HG03108 (cell line): ENCODE results near the gene ELAVL4.

ENCODE experiments used
- ATAC-seq: cut with Tn5 transposase; IDR thresholded peaks from one replicate; pipeline ENCODE4 v1.9.1; 2021; ENCODE audit warnings: moderate library complexity; ENCODE audit not compliant: unreplicated experiment

ELAVL4 gene

DNA sequence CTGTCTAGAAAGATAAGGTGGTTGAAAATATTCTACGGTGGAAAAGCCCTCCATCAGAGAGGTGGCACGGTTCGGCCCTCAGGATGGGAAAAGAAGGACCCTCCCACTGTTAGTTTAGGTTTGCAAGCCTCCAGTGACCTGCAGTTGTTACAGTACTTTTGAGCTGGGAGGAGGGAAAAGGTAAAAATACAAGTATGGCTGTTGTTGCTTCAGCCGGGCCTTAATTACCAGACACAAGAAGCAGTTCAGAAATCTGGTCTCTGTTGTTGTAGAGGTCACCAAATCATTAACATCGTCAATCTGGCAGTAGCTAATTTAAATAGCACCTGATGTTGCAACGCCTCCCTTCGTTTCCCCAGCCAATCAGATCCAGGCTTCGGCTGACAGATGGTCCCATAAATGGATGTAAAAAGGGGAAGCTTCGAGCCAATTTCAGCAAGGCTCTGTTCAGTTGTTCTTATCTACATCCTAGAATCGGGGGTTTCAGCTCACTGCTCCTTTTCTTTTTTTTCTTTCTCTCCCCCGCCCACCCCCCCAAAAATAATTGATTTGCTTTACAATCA lies at the start of gene ELAVL4:
Gene ELAVL4, plus strand, starts transcription at position 424 of the 563 bp plus-strand sequence. CDS start 270 bp downstream, outside the sequence.
- ATAC-seq, result no peak

DNA sequence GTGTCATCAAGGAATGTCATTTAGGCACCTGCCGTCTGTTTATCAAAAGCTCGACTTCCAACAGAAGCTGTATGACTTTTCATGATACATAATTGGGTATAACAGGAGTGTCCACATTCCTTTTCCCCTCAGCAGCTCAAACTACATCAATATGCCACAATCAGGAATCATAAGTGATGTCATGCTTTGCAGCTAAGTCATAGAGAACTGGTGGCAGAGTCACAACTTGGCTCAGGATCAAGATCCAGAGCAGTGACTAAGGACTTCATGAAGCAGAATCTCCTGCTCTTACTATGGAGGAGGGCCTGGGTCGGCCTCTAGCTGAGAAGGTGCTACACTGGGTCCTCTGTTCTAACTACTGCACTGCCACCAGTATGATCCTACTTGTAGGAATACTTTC lies 48.4 kb upstream of the ELAVL4 start:
- ATAC-seq, result no peak

DNA sequence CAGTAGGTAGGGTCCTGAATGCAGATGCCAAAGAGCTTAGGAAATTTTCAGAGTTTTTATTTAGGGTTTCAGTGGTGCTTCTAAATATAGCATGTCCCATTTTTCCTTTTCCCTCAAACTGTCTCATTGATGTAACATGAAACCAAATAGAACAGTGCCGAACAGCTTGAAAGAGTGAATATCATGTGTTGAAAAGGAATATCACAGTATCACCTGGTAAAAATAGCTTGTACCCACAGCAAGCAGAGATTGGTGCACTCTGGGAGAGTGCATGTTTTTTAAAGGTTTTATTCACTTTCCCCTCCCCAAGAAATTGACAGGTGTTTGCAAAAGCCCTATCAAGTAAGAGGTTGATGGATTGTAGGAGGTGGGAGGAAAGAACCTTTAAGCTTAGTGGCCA lies 41.9 kb upstream of the ELAVL4 start:
- ATAC-seq, result no peak

DNA sequence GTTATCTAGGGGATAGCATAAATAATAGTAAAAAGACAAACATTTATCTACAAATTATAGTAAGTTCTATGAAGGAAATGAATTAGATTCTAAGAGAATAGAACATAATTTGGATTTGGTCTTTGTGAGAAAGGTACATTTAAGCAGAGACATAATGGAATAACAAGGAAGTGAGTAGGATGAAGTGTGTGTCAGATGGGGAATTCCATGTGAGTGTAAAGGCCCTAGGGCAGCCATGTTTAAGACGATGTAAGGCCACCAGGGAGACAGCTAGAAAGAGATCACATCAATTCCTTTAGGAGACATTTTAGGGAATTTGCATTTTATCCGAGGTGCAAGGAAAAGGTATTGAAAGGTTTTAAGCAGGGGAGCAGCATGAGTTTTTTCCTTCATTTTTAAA lies 33.8 kb upstream of the ELAVL4 start:
- no peak for ATAC-seq

DNA sequence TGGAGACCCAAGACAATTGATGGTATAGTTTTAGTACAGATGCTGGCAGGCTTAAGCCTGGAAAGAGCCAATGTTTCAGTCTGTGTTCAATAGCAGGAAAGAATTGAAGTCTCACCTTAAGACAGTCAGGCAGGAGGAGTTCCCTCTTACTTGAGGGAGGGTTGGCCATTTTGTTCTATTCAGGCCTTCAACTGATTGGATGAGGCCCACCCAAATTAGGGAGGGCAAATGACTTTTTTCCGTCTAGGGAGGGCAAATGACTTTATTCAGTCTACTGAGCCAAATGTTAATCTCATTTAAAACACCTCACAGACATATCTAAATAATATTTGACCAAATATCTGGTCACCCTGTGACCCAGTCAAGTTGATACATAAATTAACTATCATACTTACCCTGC lies 31.4 kb upstream of the ELAVL4 start:
- no peak for ATAC-seq

DNA sequence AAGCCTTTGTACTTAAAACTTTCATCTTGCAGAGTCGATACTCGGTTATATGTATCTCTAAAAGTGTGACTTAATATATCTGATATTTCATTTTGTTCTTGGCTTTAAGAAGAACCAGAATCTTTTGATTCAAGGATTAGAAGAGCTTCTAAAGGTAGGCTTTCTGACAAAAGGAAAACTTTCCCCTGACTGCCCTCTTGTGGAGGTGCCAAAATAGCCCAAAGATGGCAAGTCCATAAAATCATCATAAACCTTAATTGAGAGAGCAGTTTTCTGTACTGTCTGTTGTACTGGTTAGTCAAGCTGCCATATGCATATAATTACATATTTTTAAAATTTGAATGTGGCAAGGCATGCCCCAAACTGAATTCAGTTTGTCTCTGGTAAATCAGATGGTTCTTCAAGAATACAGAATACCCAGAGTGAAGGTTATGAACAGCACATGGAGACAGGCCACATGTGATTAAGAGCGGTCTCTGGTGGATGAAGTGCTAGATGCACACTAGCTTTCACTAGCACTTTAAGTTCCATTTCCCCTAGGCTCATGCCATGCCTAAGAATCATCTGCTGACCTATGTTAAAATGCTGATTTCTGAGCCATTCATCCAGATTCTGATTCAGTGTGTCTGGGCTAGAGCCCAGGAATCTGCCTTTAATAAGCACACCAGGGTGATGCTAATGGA lies 27.7 kb upstream of the ELAVL4 start:
- ATAC-seq, result no peak

DNA sequence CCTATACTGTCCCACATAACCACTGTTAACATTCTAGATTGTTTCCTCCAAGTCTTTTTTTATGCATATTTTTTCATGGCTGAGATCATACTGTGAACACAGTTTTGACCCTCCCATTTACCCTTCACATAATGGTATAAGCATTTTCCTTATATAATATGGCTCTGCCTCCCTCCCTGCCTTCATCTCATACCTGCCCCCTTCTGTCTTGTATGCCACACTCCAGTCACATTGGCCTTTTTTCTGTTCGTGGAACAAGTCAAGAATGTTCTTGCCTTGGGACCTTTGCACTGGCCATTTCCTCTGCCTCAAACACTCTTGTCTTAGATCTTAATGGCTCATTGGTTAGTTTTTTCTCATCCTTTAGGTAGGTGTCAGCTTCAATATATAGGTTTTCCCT lies 24.3 kb upstream of the ELAVL4 start:
- no peak for ATAC-seq

DNA sequence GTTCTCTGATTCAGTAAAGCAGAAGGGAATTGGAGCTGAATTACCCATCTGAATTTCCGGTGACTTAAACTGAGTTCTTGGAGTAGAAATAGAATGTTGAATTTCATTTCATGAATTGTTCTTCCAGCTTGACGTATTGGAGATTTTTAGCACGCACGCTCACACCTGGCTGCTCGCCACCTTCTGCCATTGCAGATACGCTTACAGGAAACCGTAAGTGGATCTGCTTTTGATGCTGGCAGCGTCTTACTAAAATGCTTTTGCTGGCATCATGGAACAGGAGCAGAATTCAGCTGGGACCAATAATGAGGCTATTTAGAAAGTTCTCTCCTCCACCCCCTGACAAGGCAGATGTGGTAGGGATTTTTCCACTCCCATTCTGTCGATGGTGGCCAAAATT lies 17.7 kb upstream of the ELAVL4 start:
- no peak for ATAC-seq

DNA sequence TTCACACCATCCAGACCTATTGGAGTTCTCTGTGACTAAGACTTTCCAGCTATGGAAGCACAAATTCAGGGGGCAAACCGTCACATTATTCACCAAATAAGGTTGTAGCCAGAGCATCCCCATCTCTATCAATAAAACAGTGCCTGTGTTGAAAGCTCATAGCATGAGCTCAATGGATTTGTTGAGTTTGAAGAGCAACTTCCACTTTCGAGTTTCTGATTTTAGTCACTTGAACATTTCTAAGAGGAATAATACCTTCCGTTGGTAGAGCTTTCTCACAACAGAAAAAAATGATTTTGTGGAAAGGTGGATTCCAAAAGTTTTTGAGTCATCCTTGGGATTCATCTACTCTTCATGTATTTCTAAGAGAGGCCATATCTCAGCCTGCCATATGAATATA lies 13.0 kb upstream of the ELAVL4 start:
- no peak for ATAC-seq

DNA sequence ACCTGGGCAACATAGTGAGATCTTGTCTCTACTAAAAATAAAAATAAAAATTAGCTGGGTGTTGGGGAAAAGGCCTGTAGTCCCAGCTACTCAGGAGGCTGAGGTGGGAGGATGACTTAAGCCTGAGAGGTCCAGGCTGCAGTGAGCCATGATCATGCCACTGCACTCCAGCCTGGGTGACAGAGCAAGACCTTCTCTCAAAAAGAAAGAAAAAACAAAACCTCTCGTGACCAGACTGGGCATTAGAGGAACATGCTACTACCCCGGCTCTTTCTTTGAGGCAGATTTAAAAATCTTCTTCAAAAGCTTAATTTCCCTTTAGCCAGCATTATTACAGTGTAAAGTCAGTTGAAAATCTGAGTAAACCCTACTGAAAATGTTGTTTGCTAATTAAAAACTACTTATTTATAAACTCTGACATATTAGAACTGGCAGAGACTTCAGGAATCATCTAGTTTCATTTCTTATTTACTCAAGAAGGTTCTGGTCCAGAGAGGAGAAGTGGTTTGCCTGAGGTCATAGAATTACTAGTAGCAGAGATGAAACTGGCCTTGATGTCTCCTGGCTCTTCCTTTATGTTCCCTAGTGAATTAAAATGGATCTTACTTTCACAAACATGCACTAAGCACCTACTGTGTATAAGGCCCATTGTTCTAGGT lies 11.6 kb upstream of the ELAVL4 start:
- no peak for ATAC-seq

DNA sequence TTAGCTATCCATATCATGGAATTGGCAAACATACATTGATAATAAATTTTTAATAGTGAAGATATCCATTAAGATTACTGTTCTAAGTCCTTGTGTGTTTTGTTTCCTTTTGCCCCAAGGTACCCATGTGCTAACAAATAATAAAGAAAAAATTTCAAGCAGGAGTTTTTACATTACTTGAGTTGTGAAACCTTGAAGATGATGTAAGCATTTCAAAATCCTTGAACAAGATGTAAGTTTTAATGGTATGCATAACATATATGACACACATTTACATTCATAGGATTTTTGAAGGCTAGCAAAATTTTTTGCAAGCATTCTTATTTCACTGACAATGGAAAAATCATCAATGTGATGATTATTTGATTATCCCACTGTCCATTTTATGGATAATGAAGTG lies 10.9 kb upstream of the ELAVL4 start:
- ATAC-seq, result no peak

DNA sequence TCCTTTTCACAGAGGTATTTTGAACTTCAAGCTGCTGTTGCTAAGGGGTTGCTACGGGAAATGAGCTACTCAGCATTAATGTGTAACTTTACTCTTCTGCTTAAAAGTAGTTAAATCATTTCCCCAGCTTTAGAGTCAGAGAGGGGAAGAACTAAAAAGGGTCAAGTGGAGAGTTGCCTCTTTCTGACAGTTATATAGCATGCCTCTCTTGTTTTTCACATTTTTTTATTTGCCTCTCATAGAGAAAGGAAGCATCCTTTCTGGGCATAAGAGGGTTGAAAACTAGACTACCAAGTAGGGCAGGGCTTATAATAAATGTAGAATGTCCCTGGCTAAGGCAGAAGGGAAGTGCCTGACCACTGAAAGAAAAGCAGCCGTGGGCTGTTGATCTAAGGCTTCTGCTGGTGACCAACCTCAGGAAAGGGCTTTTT lies 10.1 kb upstream of the ELAVL4 start:
- ATAC-seq, result no peak

DNA sequence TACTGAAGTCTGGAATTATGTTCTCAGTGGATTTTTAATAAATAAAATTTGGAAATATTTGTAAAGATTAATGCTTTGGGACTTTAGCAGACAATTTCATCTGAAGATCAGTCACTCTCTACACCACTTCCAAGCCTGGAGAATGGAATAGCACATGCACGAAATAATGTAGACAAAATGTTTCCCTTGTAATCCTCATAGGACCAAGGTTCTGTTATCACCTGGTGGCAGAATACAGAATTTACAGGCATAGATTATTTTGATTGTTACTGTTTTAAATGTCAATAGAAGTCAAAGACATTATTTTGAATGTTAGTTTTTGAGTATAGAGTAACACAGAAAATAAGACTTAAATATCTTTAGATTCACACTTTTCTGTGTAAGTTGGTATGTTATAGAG lies 9.1 kb upstream of the ELAVL4 start:
- ATAC-seq, result no peak

DNA sequence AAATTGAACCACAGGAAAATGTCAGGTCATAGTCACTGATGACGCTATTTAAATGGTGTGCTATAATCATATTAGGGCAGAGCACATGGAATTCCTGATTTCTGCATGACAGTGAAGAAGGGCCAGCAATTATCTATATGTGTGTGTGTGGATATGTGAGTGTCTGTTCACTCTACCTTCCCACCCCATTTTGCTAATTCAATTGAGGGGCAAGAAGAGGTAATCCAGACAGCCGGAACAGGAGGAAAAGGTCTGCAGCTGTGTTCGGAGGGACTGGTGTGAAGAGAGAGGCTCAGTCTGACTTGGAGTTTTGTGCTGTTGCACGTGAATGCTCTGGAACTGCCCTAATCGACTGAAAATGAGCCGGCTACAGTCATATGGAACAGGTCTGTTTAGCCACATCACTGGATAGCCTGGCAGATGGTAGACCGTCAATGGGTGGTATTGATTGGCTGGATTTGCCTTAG lies 5.1 kb upstream of the ELAVL4 start:
- ATAC-seq, result no peak

DNA sequence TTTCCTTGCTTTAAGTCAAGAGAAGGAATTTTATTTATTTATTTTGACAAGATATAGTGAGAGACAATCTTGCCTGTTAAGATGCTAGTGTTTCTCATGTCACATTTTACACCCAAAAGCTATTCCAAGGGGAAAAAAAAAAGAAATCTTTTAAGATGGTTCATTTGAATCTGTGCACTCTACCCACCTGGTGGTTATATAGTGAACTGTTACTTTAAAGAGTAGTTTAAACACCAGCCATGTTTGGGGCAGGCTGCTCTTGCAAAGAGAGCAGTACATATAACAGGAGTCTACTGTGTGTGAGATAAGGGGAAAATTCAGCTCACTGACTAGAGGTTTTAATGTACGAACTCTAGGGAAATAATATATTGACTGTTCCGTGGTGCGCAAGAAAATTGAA lies 3.3 kb upstream of the ELAVL4 start:
- ATAC-seq, result no peak

DNA sequence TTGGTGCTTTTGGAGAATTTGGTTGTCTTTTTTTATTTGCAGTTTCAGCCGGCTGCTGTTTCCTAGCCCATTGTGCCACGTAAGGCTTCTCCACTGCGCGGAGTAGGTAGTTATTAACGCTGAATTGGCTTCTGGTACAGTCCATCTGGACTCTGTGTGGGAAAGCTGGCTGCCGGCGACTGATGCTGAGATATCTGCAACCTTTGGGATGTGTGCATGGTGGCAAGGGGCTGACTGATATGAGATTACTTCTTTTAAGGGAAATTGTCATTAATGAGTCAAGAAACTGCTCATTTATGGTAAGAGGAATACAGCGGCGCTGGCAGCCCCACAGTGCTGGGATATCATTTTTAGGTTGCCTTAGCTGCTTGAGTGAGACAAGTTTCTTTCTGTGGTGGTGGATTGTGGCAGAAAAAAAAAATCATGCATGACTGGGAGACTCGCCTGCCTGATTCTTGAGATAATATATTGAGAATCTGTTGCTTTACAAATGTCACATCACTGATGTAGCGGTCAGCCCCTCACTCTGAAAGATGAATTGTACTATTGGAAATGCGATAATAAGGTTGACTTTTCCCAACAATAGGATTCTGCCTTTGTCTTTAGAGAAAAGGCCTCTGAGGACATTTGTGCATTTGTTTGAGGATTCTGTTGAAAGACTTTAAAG lies 2.5 kb upstream of the ELAVL4 start:
- ATAC-seq, result no peak

DNA sequence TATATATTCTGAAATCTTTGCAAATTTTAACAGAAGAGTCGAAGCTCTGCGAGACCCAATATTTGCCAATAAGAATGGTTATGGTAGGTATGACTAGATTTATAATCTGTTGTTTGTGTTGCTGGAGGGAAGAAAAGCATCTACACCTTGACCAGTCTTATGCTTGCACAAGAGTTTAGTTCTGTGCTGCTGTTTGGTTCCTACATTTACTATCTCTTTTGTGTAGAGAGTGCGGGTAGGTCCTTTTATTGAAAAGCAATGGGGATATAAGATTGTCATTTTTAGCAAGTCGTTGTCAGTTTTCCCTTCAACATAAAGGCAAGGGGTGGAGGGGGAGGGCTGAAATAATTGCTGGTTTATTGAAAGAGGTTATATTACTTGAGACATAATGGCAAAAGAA lies 396 bp downstream of the ELAVL4 start:
- ATAC-seq, result no peak

DNA sequence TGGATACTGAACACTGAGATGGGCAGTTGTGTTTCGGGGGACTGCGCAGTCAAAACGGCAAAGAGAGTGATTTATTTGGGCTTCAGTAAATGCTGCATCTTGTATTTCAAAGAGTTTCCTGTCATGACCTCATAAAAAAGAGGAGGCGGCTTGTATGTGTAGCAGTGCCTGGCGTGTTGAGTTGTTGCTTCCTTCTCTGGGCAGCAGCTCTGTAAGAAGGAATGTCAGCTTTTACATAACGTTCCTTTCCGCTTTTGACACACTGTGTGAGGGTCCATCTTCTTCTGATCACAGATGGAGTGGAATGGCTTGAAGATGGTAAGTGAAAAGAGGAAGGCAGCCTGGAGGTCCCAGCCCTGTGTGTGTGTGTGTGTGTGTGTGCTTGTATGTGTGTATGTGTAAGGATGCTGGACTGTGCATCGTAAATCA lies 941 bp downstream of the ELAVL4 start:
- ATAC-seq, result no peak

DNA sequence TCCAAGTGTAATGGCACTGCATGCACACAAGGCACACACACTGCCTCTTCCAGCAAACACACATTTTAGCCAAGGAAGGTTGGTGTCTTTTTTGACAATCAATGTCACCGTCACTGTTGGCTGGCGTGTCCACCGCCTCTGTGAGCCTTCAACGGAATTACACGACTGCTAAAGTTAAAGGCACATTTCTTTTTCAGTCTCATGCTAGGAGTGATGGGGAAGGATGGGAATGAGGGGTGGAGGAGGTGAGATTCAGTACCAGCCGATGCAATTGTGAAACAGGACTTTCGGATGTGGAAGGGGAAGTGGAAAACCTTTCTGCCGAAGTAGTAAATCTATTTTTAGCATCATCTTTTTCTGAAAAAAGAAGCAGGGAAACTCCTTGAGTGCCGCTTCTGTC lies 1.4 kb downstream of the ELAVL4 start:
- ATAC-seq, result no peak

DNA sequence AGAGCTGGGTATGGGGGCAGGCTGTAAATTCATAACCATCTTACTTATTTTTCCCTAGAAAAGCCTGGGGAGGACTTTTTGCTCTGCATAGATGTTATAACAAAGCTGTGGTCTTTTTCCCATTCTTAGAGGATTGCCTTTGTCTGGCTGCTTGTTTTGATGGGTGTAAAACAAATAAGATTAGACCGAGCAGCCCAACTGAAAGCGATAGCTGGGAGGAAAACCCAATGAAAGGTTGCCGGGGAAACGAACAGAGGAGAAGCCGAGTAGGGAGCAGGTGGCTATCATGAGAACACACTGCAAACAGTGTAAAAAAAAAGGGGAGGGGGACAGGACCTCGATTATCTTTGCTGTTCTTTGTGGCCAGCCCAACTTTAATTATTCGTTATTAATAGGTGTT lies 1.9 kb downstream of the ELAVL4 start:
- ATAC-seq, result no peak

DNA sequence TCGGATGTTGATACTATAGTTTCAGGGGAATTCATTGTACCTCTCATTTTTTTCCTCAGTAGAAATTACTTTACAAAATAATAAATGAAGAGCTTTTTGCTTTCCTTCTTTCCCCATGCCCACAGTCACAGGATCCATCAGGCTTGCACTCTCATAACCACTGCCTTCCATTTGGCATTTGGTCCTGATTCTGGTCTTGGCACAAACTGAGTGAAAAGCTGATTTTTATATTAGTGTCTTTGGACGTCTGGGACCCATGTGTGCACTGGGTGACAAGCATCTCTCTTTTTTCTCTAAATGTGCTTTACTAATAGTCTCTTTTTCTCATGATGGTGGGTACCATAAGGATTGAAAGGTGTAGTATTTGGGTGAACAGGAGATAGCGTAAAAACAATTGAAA lies 2.8 kb downstream of the ELAVL4 start:
- no peak for ATAC-seq

DNA sequence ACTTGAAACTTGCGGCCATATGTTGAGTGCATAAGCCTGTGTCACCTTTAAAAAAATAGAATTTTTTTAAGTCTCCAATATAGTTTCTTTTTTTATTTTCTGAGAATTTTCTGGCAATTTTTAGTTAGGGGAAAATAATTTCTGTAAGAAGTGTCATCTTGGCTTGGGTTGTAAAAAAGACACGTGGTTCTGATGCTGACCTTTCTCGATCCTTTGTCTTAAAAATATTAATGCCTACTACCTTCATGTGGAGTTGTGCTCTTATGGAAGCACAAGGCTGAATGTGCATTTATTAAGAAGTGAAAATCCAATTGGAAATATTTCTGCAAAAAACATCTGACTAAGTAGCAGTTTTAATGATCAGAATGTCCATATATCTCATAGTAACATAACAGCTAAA lies 3.5 kb downstream of the ELAVL4 start:
- no peak for ATAC-seq
